HEK293 (cell line): ENCODE data around the gene TP73.

Experiments
- CTCF ChIA-PET: fragments of 350-600 bp; formaldehyde crosslinking; extraction: SDS; loops from one replicate; lab custom pipeline; 2021; ENCODE audit warnings: antibody characterized with exemption; lab: Yijun Ruan, JAX
- POLR2A ChIA-PET: fragments of 300-600 bp; formaldehyde crosslinking; extraction: SDS; loops from one replicate; lab custom pipeline; 2020; ENCODE audit warnings: antibody characterized with exemption, inconsistent platforms; lab: Yijun Ruan, JAX
- H3K27ac ChIP-seq: fragments of 200-500 bp; sonication (Bioruptor generic); 2 replicates; pipeline ENCODE4 v1.5.1; 2014; ENCODE audit warnings: low read depth, low read length, control low read depth, inconsistent platforms; ENCODE audit errors: extremely low read depth
- H3K36me3 ChIP-seq, 2 experiments: fragments of 200-500 bp in 1 of 2; sonication (Bioruptor generic) in 1 of 2; 1 replicate in 1 of 2; 2 replicates in 1 of 2; pipeline ENCODE4 v1.5.1; 2014 to 2017; ENCODE audit warnings: inconsistent platforms in 2 of 2, low read length in 2 of 2; ENCODE audit not compliant: control insufficient read depth in 2 of 2, insufficient read depth in 1 of 2
- H3K4me1 ChIP-seq: fragments of 200-500 bp; sonication (Bioruptor generic); 2 replicates; pipeline ENCODE4 v1.5.1; 2014; ENCODE audit warnings: mild to moderate bottlenecking, low read length, inconsistent platforms; ENCODE audit not compliant: control insufficient read depth, insufficient read depth
- H3K4me3 ChIP-seq: 2 replicates; pipeline ENCODE4 v1.5.1; 2011; ENCODE audit warnings: low read depth, mild to moderate bottlenecking, control low read depth, low read length, moderate library complexity
- H3K9me3 ChIP-seq: fragments of 200-500 bp; sonication (Bioruptor generic); 2 replicates; pipeline ENCODE4 v1.5.1; 2014; ENCODE audit warnings: low read depth, low read length, inconsistent platforms; ENCODE audit not compliant: control insufficient read depth, insufficient read depth
- GLI2 ChIP-seq: fragments of 450-650 bp; formaldehyde crosslinking; IDR thresholded peaks from 2 replicates; pipeline ENCODE4; 2017; ENCODE audit warnings: missing biosample characterization, missing genetic modification characterization, low read depth, borderline replicate concordance
- HOXA7 ChIP-seq: sonication (generic); formaldehyde crosslinking; IDR thresholded peaks from 2 replicates; pipeline ENCODE4 v1.8.1; 2022; ENCODE audit warnings: missing genetic modification reagents, borderline replicate concordance
- HOXC10 ChIP-seq: sonication (generic); formaldehyde crosslinking; IDR thresholded peaks from 2 replicates; pipeline ENCODE4 v1.8.1; 2023; ENCODE audit warnings: mild to moderate bottlenecking, missing genetic modification reagents
- IKZF3 ChIP-seq: fragments of 450-650 bp; IDR thresholded peaks from 2 replicates; pipeline ENCODE4 v1.5.0; 2018; ENCODE audit warnings: missing biosample characterization, mild to moderate bottlenecking, missing genetic modification characterization, moderate library complexity
- KLF16 ChIP-seq: fragments of 450-650 bp; formaldehyde crosslinking; IDR thresholded peaks from 2 replicates; pipeline ENCODE4 v1.5.1; 2017; ENCODE audit warnings: missing biosample characterization, missing genetic modification characterization
- MZF1 ChIP-seq: fragments of 450-650 bp; formaldehyde crosslinking; IDR thresholded peaks from 2 replicates; pipeline ENCODE4 v1.5.1; 2017; ENCODE audit warnings: missing biosample characterization, missing genetic modification characterization, borderline replicate concordance
- SCRT2 ChIP-seq: fragments of 450-650 bp; formaldehyde crosslinking; IDR thresholded peaks from 2 replicates; pipeline ENCODE4 v1.5.1; 2016; ENCODE audit warnings: missing biosample characterization, missing genetic modification characterization
- SP2 ChIP-seq: fragments of 450-650 bp; formaldehyde crosslinking; IDR thresholded peaks from 2 replicates; pipeline ENCODE4 v1.5.1; 2016; ENCODE audit warnings: missing biosample characterization, missing genetic modification characterization
- TRIM28 ChIP-seq: IDR thresholded peaks from 2 replicates; pipeline ENCODE4 v1.6.1; 2011; ENCODE audit warnings: low read length, control low read depth, borderline replicate concordance
- ZBTB20 ChIP-seq: fragments of 450-650 bp; formaldehyde crosslinking; IDR thresholded peaks from 2 replicates; pipeline ENCODE4 v1.5.1; 2016; ENCODE audit warnings: missing biosample characterization, missing genetic modification characterization
- ZNF146 ChIP-seq: fragments of 450-650 bp; formaldehyde crosslinking; IDR thresholded peaks from 2 replicates; pipeline ENCODE4 v1.5.1; 2016; ENCODE audit warnings: missing biosample characterization, missing genetic modification characterization
- ZNF2 ChIP-seq: fragments of 450-650 bp; formaldehyde crosslinking; IDR thresholded peaks from 2 replicates; pipeline ENCODE4 v1.5.1; 2016; ENCODE audit warnings: missing biosample characterization, missing genetic modification characterization
- ZNF214 ChIP-seq: fragments of 450-650 bp; formaldehyde crosslinking; IDR thresholded peaks from 2 replicates; pipeline ENCODE4 v1.5.1; 2017; ENCODE audit warnings: missing biosample characterization, mild to moderate bottlenecking, missing genetic modification characterization, borderline replicate concordance
- ZNF23 ChIP-seq: fragments of 450-650 bp; formaldehyde crosslinking; IDR thresholded peaks from 2 replicates; pipeline ENCODE4 v1.5.1; 2016; ENCODE audit warnings: missing biosample characterization, missing genetic modification characterization, borderline replicate concordance
- ZNF248 ChIP-seq: fragments of 450-650 bp; formaldehyde crosslinking; IDR thresholded peaks from 2 replicates; pipeline ENCODE4 v1.5.1; 2017; ENCODE audit warnings: missing biosample characterization, missing genetic modification characterization
- ZNF354C ChIP-seq: fragments of 450-650 bp; formaldehyde crosslinking; IDR thresholded peaks from 2 replicates; pipeline ENCODE4 v1.5.1; 2016; ENCODE audit warnings: missing biosample characterization, missing genetic modification characterization, low read depth, borderline replicate concordance
- ZNF404 ChIP-seq: fragments of 450-650 bp; formaldehyde crosslinking; IDR thresholded peaks from 2 replicates; pipeline ENCODE4 v1.5.1; 2017; ENCODE audit warnings: missing biosample characterization, missing genetic modification characterization
- ZNF501 ChIP-seq: fragments of 450-650 bp; formaldehyde crosslinking; IDR thresholded peaks from 2 replicates; pipeline ENCODE4 v1.5.1; 2016; ENCODE audit warnings: missing biosample characterization, missing genetic modification characterization
- ZNF521 ChIP-seq: fragments of 450-650 bp; formaldehyde crosslinking; IDR thresholded peaks from 2 replicates; pipeline ENCODE4 v1.5.1; 2017; ENCODE audit warnings: missing biosample characterization, mild to moderate bottlenecking, missing genetic modification characterization
- ZNF560 ChIP-seq: fragments of 450-650 bp; formaldehyde crosslinking; IDR thresholded peaks from 2 replicates; pipeline ENCODE4 v1.5.1; 2017; ENCODE audit warnings: missing biosample characterization, missing genetic modification characterization, borderline replicate concordance
- ZNF654 ChIP-seq: fragments of 450-650 bp; formaldehyde crosslinking; IDR thresholded peaks from 2 replicates; pipeline ENCODE4 v1.5.1; 2016; ENCODE audit warnings: low read depth, missing biosample characterization, missing genetic modification characterization
- ZNF837 ChIP-seq: fragments of 450-650 bp; formaldehyde crosslinking; IDR thresholded peaks from 2 replicates; pipeline ENCODE4 v1.5.1; 2016; ENCODE audit warnings: missing biosample characterization, missing genetic modification characterization
- ZNF843 ChIP-seq: fragments of 450-650 bp; formaldehyde crosslinking; IDR thresholded peaks from 2 replicates; pipeline ENCODE4 v1.5.1; 2016; ENCODE audit warnings: missing biosample characterization, missing genetic modification characterization
- ZSCAN16 ChIP-seq: fragments of 450-650 bp; formaldehyde crosslinking; IDR thresholded peaks from 2 replicates; pipeline ENCODE4 v1.5.1; 2016; ENCODE audit warnings: missing biosample characterization, missing genetic modification characterization
- TF ChIP-seq, protein P1 (sequence below): fragments of 450-650 bp; formaldehyde crosslinking; IDR thresholded peaks from 2 replicates; pipeline ENCODE4 v1.5.1; 2016; ENCODE audit warnings: missing biosample characterization, missing genetic modification characterization, low read depth
- TF ChIP-seq, protein P2 (sequence below): fragments of 450-650 bp; formaldehyde crosslinking; IDR thresholded peaks from 2 replicates; pipeline ENCODE4 v1.5.1; 2016; ENCODE audit warnings: missing biosample characterization, missing genetic modification characterization
- TF ChIP-seq, protein P3 (sequence below): fragments of 450-650 bp; formaldehyde crosslinking; IDR thresholded peaks from 2 replicates; pipeline ENCODE4 v1.5.1; 2017; ENCODE audit warnings: missing biosample characterization, missing genetic modification characterization
- TF ChIP-seq, protein P4 (sequence below): sonication (generic); formaldehyde crosslinking; IDR thresholded peaks from 2 replicates; pipeline ENCODE4 v1.8.1; 2022; ENCODE audit warnings: mild to moderate bottlenecking, moderate library complexity, missing genetic modification reagents
- TF ChIP-seq, protein P5 (sequence below): fragments of 450-650 bp; formaldehyde crosslinking; IDR thresholded peaks from 2 replicates; pipeline ENCODE4 v1.5.1; 2017; ENCODE audit warnings: missing biosample characterization, missing genetic modification characterization

The TP73 gene

DNA sequence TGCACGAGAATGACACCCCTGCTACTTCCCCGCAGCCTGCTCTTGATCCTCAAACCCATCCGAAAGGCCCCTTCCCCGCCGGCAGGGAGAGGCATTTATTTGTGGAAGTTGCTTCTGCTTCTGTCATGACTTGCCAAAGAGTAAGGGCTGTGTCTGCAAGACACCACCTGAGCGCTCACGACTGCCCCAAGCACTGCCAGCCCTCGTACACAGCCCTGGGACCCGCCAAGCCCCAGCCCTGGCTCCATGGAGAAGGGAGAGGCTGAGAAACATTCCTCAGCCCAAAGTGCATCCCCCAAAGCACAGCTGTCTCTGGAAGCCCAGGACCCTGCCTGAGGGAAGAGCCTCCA is 33.8 kb upstream of the TP73 start:
- ChIA-PET CTCF (interaction anchor here (0.7 to 7.8 kb wide), 26 partner anchors 8 to 177 kb away, joined by 3 to 120 read pairs (median 6); no protein-coding TSS in a partner anchor), POLR2A (interaction anchor here (0.9 to 1.5 kb wide), 3 partner anchors 52 to 165 kb away, joined by 3 to 6 read pairs (median 4); no protein-coding TSS in a partner anchor)
- Histone ChIP-seq H3K4me3 (no peak overlapping the region), H3K9me3 (no peaks in the 10 kb centered on the region), H3K27ac (no peak overlapping the region), H3K36me3 (no peaks in the 10 kb centered on the region), H3K4me1 (no peaks in the 10 kb centered on the region)
- no peak for TF ChIP-seq ZNF23 (tag by site-specific recombination)
- TF ChIP-seq ZNF146 (tag by site-specific recombination) = no peak
- TF ChIP-seq ZNF843 (tag by site-specific recombination) = no peak
- TF ChIP-seq SCRT2 = no peak
- no peak for TF ChIP-seq ZNF521 (tag by site-specific recombination)
- TF ChIP-seq, protein P1, sequence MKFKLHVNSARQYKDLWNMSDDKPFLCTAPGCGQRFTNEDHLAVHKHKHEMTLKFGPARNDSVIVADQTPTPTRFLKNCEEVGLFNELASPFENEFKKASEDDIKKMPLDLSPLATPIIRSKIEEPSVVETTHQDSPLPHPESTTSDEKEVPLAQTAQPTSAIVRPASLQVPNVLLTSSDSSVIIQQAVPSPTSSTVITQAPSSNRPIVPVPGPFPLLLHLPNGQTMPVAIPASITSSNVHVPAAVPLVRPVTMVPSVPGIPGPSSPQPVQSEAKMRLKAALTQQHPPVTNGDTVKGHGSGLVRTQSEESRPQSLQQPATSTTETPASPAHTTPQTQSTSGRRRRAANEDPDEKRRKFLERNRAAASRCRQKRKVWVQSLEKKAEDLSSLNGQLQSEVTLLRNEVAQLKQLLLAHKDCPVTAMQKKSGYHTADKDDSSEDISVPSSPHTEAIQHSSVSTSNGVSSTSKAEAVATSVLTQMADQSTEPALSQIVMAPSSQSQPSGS (tag by site-specific recombination) = no peak
- no peak for TF ChIP-seq HOXC10 (CRISPR knock-in tag)
- no peak for TF ChIP-seq ZNF837 (tag by site-specific recombination)
- TF ChIP-seq, protein P2, sequence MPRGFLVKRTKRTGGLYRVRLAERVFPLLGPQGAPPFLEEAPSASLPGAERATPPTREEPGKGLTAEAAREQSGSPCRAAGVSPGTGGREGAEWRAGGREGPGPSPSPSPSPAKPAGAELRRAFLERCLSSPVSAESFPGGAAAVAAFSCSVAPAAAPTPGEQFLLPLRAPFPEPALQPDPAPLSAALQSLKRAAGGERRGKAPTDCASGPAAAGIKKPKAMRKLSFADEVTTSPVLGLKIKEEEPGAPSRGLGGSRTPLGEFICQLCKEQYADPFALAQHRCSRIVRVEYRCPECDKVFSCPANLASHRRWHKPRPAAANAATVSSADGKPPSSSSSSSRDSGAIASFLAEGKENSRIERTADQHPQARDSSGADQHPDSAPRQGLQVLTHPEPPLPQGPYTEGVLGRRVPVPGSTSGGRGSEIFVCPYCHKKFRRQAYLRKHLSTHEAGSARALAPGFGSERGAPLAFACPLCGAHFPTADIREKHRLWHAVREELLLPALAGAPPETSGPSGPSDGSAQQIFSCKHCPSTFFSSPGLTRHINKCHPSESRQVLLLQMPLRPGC (tag by site-specific recombination) = no peak
- TF ChIP-seq SP2 = no peak
- no peak for TF ChIP-seq ZNF214 (tag by site-specific recombination)
- no peak for TF ChIP-seq ZNF501 (tag by site-specific recombination)
- TF ChIP-seq, protein P3, sequence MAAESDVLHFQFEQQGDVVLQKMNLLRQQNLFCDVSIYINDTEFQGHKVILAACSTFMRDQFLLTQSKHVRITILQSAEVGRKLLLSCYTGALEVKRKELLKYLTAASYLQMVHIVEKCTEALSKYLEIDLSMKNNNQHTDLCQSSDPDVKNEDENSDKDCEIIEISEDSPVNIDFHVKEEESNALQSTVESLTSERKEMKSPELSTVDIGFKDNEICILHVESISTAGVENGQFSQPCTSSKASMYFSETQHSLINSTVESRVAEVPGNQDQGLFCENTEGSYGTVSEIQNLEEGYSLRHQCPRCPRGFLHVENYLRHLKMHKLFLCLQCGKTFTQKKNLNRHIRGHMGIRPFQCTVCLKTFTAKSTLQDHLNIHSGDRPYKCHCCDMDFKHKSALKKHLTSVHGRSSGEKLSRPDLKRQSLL = no peak
- TF ChIP-seq MZF1 (tag by site-specific recombination) = no peak
- TF ChIP-seq ZNF404 (tag by site-specific recombination) = no peak
- TF ChIP-seq, protein P4, sequence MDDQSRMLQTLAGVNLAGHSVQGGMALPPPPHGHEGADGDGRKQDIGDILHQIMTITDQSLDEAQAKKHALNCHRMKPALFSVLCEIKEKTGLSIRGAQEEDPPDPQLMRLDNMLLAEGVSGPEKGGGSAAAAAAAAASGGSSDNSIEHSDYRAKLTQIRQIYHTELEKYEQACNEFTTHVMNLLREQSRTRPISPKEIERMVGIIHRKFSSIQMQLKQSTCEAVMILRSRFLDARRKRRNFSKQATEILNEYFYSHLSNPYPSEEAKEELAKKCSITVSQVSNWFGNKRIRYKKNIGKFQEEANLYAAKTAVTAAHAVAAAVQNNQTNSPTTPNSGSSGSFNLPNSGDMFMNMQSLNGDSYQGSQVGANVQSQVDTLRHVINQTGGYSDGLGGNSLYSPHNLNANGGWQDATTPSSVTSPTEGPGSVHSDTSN (CRISPR knock-in tag) = no peak
- TF ChIP-seq ZNF248 = no peak
- no peak for TF ChIP-seq GLI2 (tag by site-specific recombination)
- no peak for TF ChIP-seq KLF16

DNA sequence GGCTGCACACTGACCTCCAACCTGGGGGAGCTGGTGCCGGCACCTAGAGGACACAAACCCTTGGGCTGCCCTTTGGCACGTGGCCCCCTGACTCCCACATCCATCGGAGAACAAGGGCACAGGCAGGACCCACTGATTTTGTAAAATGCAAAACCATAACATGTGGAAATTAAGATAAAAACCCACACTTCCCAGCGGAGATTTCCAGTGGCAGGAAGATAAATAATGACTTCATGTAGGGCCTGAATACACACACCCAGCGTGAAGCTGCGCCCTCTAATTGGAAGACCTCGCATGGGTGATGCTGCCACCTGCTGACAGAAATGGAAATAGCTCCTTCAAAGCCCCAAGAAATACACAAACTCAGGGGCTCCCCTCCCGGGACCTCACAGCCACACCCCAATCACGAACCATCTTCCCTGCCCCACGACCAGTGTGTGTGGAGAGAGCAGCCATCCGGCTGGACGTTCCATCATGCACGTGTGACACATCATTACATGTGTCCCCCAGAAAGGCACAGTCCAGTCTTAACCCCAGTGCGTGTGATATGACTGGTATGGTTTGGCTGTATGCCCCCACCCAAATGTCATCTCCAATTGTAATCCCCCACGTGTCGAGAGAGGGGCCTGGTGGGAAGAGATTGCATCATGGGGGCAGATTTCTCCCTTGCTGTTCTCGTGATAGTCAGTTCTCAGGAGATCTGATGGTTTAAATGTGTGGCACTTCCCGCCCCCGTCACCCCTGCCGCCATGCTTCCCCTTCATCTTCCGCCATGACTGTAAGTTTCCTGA is 33.2 kb upstream of the TP73 start:
- H3K4me3 ChIP-seq = no peak overlapping the region
- ChIA-PET POLR2A (interaction anchor here (0.9 to 1.5 kb wide), 3 partner anchors 52 to 166 kb away, joined by 3 to 6 read pairs (median 4); no protein-coding TSS in a partner anchor), CTCF (interaction anchor here (0.6 to 7.8 kb wide), 31 partner anchors 9 to 707 kb away, joined by 3 to 120 read pairs (median 5); no protein-coding TSS in a partner anchor)
- no peak overlapping the region for H3K27ac ChIP-seq
- H3K9me3 ChIP-seq = no peaks in the 10 kb centered on the region
- no peaks in the 10 kb centered on the region for H3K36me3 ChIP-seq
- H3K4me1 ChIP-seq = no peaks in the 10 kb centered on the region
- TF ChIP-seq ZNF654 (peak; percentile 70), ZBTB20 (tag by site-specific recombination) (no peak), HOXC10 (CRISPR knock-in tag) (no peak), HOXA7 (CRISPR knock-in tag) (no peak), TRIM28 (no peak), ZNF2 (tag by site-specific recombination) (0 out of 2 replicates have a peak, but pooled peaks have one; percentile 29), ZNF354C (tag by site-specific recombination) (no peak), ZSCAN16 (no peak), ZNF560 (tag by site-specific recombination) (no peak), IKZF3 (tag by site-specific recombination) (peak; percentile 43; the same call in 1 of the 2 replicates)
- TF ChIP-seq, protein P5, sequence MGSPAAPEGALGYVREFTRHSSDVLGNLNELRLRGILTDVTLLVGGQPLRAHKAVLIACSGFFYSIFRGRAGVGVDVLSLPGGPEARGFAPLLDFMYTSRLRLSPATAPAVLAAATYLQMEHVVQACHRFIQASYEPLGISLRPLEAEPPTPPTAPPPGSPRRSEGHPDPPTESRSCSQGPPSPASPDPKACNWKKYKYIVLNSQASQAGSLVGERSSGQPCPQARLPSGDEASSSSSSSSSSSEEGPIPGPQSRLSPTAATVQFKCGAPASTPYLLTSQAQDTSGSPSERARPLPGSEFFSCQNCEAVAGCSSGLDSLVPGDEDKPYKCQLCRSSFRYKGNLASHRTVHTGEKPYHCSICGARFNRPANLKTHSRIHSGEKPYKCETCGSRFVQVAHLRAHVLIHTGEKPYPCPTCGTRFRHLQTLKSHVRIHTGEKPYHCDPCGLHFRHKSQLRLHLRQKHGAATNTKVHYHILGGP (tag by site-specific recombination) = no peak
